Mucosa of descending colon (tissue), 3 donors: ENCODE measurements around the gene MED15. TPM values are rescaled to one million over a fixed set of nuclear protein-coding genes. Genes with fewer than 3 reads are reported as not detected.

Source experiments
- ATAC-seq: fragments of 200-7000 bp; cut with Tn5 transposase; one replicate; pipeline ENCODE4 v1.9.1; 2020; ENCODE audit warnings: mild to moderate bottlenecking, moderate library complexity
- DNase-seq, 3 donors: peaks; one replicate each; pipeline ENCODE4 v3.0.0-alpha.2; 2020
- H3K36me3 ChIP-seq: fragments of 200-600 bp; one replicate; pipeline ENCODE4 v1.8.0; 2021; ENCODE audit warnings: low read depth, mild to moderate bottlenecking
- H3K4me1 ChIP-seq: fragments of 200-600 bp; one replicate; pipeline ENCODE4 v1.8.0; 2021; ENCODE audit warnings: low read depth, mild to moderate bottlenecking
- H3K4me3 ChIP-seq: fragments of 200-600 bp; one replicate; pipeline ENCODE4 v1.8.0; 2021; ENCODE audit warnings: mild to moderate bottlenecking
- H3K9me3 ChIP-seq: fragments of 200-600 bp; one replicate; pipeline ENCODE4 v1.8.0; 2021; ENCODE audit warnings: mild to moderate bottlenecking
- intact Hi-C, 2 donors: fragments of 100-400 bp; cut with DNase I in 1 of 2; cut with micrococcal nuclease in 1 of 2; formaldehyde crosslinking; loops; one replicate each; pipeline versions ENCODE4 v1.11.0 to v1.11.1; 2022; cut with DNase I, micrococcal nuclease
- total RNA-seq, 3 donors: library from RNA; stranded (reverse); fragmentation: NEBNext Ultra II Directional in 2 of 3; extraction: Animal tissue kit (Norgen Biotek cat#: 25700) in 2 of 3; gene quantifications; one replicate each; pipeline versions ENCODE4 v1.2.1 to v1.2.4, GENCODE V29; 2021 to 2023
- TF ChIP-seq, protein P1 (sequence below): fragments of 200-600 bp; IDR thresholded peaks from one replicate; pipeline ENCODE4 v1.8.0; 2022; ENCODE audit warnings: antibody characterized with exemption, mild to moderate bottlenecking
- donor health status: DM: no; HTN: no; CAD: no; lungs with moderate emphysema.
- donor health status: DM: no; HTN: no; CAD: no.
- donor health status: DM: no; HTN: yes; CAD: no.

The MED15 gene
- total RNA-seq, 3 donors from 2014 or later = 99.9 to 125 (median 114) TPM

DNA sequence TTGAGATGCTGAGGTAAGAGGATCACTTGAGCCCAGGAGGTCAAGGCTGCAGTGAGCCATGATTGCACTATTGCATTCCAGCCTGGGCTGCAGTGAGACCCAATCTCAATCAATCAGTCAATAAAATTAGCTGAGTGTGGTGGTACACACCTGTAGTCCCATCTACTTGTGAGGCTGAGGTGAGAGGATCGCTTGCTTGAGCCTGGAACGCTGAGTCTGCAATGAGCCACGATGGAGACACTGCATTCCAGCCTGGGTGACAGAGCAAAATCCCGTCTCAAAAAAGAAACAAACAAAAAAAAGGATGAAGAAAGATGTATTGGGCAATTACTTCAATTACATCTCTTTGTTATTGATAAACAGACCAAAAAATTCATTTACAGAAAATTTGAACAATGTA, 54.5 kb downstream of the MED15 start:
- no peaks in the 10 kb centered on the region for H3K9me3 ChIP-seq
- H3K4me3 ChIP-seq = no peak overlapping the region
- no peak for DNase-seq
- TF ChIP-seq, protein P1, sequence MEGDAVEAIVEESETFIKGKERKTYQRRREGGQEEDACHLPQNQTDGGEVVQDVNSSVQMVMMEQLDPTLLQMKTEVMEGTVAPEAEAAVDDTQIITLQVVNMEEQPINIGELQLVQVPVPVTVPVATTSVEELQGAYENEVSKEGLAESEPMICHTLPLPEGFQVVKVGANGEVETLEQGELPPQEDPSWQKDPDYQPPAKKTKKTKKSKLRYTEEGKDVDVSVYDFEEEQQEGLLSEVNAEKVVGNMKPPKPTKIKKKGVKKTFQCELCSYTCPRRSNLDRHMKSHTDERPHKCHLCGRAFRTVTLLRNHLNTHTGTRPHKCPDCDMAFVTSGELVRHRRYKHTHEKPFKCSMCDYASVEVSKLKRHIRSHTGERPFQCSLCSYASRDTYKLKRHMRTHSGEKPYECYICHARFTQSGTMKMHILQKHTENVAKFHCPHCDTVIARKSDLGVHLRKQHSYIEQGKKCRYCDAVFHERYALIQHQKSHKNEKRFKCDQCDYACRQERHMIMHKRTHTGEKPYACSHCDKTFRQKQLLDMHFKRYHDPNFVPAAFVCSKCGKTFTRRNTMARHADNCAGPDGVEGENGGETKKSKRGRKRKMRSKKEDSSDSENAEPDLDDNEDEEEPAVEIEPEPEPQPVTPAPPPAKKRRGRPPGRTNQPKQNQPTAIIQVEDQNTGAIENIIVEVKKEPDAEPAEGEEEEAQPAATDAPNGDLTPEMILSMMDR = no peak
- ATAC-seq = no peak
- intact Hi-C loops = no loop called here
- H3K4me1 ChIP-seq = peaks cover 11% of the 10 kb centered on the region
- no peaks in the 10 kb centered on the region for H3K36me3 ChIP-seq

DNA sequence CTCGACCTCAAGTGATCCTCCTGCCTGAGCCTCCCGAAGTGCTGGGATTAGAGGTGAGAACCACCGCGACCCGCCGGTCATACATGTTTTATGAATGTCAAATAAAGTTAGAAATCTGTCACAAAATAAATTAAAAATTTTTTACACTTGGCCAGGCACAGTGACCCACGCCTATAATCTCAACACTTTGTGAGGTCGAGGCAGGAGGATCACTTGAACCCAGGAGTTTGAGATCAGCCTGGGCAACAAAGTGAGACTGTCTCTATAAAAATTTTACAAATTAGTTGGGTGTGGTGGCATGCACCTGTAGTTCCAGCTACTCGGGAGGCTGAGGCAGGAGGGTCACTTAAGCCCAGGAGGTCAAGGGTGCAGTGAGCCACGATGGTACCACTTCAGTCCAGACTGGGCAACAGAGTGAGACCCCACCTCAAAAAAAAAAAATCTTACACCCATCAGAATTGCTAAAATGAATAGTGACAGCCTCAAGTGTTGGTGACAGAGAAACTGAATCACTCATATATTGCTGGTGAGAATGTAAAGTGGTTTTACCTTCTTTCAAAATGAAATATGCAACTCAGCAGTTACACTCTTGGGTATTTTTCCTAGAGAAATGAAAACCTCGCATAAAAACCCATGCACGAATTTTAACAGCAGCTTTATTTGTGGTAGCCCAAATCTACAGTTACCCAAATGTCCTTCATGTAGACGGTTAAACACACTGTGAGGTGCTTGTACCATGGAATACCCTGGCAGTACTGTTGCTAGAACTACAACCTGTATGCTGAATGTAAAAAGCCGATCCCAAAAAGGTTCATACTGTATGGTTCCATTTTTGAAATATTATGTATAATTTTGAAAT, 55.4 kb downstream of the MED15 start:
- Histone ChIP-seq H3K4me3 (no peak overlapping the region), H3K4me1 (peaks cover 5% of the 10 kb centered on the region), H3K9me3 (no peaks in the 10 kb centered on the region), H3K36me3 (peaks cover 5% of the 10 kb centered on the region)
- intact Hi-C loops = no loop called here
- TF ChIP-seq, protein P1 = no peak
- DNase-seq = no peak
- no peak for ATAC-seq

DNA sequence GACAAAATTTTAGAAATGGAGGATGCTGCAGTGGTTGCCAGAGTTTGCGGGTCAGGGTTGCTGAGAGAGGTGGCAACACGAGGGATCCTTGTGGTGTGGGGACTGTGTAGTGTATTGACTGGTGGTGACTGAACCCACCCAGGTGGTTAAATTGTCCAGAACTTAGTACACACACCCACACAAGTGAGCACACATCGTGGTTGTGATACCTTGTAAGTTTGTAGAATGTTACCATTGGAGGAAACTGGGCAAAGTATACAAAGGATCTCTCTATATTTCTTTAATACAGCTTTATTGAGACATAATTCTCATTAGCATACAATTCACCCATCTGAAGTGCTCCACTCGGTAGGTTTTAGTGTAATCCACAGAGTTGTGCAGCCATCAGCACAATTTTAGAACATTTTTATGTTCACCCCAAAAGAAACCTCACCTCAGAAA, 56.1 kb downstream of the MED15 start:
- intact Hi-C loops = no loop called here
- TF ChIP-seq, protein P1 = no peak
- Histone ChIP-seq H3K36me3 (peaks cover 5% of the 10 kb centered on the region), H3K4me3 (no peak overlapping the region), H3K9me3 (no peaks in the 10 kb centered on the region), H3K4me1 (peaks cover 6% of the 10 kb centered on the region)
- ATAC-seq (no peak), DNase-seq (no peak)

DNA sequence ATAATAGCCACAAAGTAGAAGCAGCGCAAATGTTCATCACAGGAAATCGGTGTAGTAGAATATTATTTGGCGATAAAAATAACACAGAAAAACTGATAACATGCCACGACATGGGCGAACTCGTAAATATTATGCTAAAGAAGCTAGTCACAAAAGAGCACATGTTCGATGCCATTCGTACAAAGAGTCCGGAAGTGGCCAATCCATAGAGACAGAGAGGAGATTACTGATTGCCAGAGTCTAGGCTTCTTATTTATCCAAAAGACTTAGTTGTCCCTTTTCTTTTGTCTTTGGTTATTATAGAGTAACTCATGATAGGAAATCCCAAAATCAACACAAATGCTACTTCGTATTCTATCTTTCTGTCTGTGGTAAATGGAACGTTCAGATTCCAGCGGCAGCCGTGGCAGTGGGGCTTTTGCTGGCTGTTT, 56.5 kb downstream of the MED15 start:
- TF ChIP-seq, protein P1 = no peak
- H3K4me3 ChIP-seq = no peak overlapping the region
- H3K36me3 ChIP-seq = peaks cover 5% of the 10 kb centered on the region
- ATAC-seq = no peak
- peaks cover 10% of the 10 kb centered on the region for H3K4me1 ChIP-seq
- no peak for DNase-seq
- no peaks in the 10 kb centered on the region for H3K9me3 ChIP-seq
- intact Hi-C loops = no loop called here

DNA sequence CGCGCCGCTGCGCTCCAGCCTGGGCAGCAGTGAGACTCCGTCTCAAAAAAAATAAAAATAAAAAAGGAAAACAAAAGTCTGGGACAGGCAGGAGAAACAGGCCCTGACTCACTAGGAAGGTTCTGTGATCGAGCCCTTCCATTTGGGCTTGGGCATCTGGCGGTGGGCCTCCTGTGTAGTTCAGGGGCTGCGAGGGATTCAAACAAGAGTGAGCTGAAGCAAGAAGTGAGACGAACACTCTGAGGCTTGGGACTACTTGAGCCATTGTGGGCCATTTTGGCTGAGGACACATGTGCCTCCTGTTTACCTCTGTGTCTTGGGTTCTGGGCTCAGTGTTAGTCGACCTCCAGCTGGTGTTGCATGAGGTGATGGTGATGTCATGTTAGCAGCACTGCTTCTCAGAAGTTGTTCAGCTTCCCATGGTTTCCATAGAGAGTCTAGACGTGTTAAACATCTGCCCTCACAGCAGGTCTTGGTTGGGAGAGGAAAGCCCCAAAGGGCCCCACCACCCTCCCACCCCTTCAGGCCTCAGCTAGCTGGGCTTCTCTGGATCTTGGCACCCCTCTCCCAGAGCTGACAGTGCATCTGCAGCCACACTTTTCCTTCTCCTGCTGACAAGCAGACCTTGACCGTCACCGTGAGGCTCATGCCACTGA, 57.8 kb downstream of the MED15 start:
- ATAC-seq (no peak), DNase-seq (no peak)
- H3K4me3 ChIP-seq = no peak overlapping the region
- TF ChIP-seq, protein P1 = no peak
- peaks cover 5% of the 10 kb centered on the region for H3K36me3 ChIP-seq
- intact Hi-C loops = no loop called here
- H3K4me1 ChIP-seq = peaks cover 10% of the 10 kb centered on the region
- H3K9me3 ChIP-seq = no peaks in the 10 kb centered on the region
